K562 (cell line): ENCODE data around the gene RPS23. TPM values are rescaled to one million over a fixed set of nuclear protein-coding genes. Genes with fewer than 3 reads are reported as not detected.

Experiments
- ATF1 ChIP-seq, 2 experiments: fragments of 450-650 bp in 1 of 2; IDR thresholded peaks; 2 replicates each; pipeline ENCODE4 v1.6.1; 2016; ENCODE audit warnings: missing compliant biosample characterization in 1 of 2, missing genetic modification characterization in 1 of 2
- ATF3 ChIP-seq, 2 experiments: fragments of 450-650 bp in 1 of 2; sonication (generic) in 1 of 2; formaldehyde crosslinking in 1 of 2; IDR thresholded peaks in 1 of 2; conservative IDR thresholded peaks in 1 of 2; 2 replicates each; pipeline versions ENCODE4 v1.6.1 to v1.8.1; 2016 to 2023; ENCODE audit warnings: mild to moderate bottlenecking in 2 of 2, moderate library complexity in 2 of 2, inconsistent platforms in 1 of 2, missing genetic modification reagents in 1 of 2
- HNRNPLL ChIP-seq: fragments of 200-400 bp; formaldehyde crosslinking; IDR thresholded peaks from 2 replicates; pipeline ENCODE4 v1.6.1; 2017; ENCODE audit warnings: low read length, low read depth, mild to moderate bottlenecking; ENCODE audit not compliant: poor library complexity, severe bottlenecking
- L3MBTL2 ChIP-seq: fragments of 450-650 bp; IDR thresholded peaks from 2 replicates; pipeline ENCODE4 v1.6.1; 2016; ENCODE audit warnings: mild to moderate bottlenecking, moderate library complexity
- NFXL1 ChIP-seq: fragments of 450-650 bp; formaldehyde crosslinking; IDR thresholded peaks from 2 replicates; pipeline ENCODE4 v1.4.0; 2021; ENCODE audit warnings: mild to moderate bottlenecking
- PTTG1 ChIP-seq: fragments of 450-650 bp; IDR thresholded peaks from 2 replicates; pipeline ENCODE4 v1.6.1; 2016; ENCODE audit warnings: low read depth, mild to moderate bottlenecking, missing genetic modification characterization, missing compliant biosample characterization
- SMAD1 ChIP-seq: fragments of 150-350 bp; IDR thresholded peaks from 2 replicates; pipeline ENCODE4 v1.6.1; 2014; ENCODE audit warnings: low read length, low read depth; ENCODE audit not compliant: partially characterized antibody
- SNIP1 ChIP-seq: fragments of 450-650 bp; IDR thresholded peaks from 2 replicates; pipeline ENCODE4 v1.7.1; 2017; ENCODE audit warnings: low read depth, mild to moderate bottlenecking
- ZBTB17 ChIP-seq: fragments of 450-650 bp; formaldehyde crosslinking; IDR thresholded peaks from 2 replicates; pipeline ENCODE4 v1.4.0; 2020; ENCODE audit warnings: mild to moderate bottlenecking
- ZEB2 ChIP-seq: fragments of 450-650 bp; IDR thresholded peaks from 2 replicates; pipeline ENCODE4 v1.6.1; 2016
- ZNF232 ChIP-seq: sonication (generic); formaldehyde crosslinking; IDR thresholded peaks from 2 replicates; pipeline ENCODE4 v1.8.0; 2022; ENCODE audit warnings: mild to moderate bottlenecking, missing genetic modification reagents
- polyA plus RNA-seq, 8 experiments: library from polyadenylated mRNA; depleted of rRNA in 4 of 8; stranded (reverse) in 5 of 8; unstranded in 3 of 8; fragments of >200 nt; fragmentation: Nextera tagmentation in 2 of 8; fragmentation: Illumina TruSeq in 1 of 8; extraction: Ambion mirVana in 2 of 8; extraction: Trizol in 1 of 8; gene quantifications; 2 replicates each; pipeline versions ENCODE4 v1.2.1 to v1.2.3, GENCODE V29; 2011 to 2014; ENCODE audit warnings: inconsistent platforms in 1 of 8, missing spikeins in 1 of 8
- total RNA-seq, 7 experiments: library from RNA; depleted of rRNA in 6 of 7; stranded (reverse); fragments of >200 nt in 6 of 7; fragmentation: Illumina TruSeq in 2 of 7; extraction: Trizol in 2 of 7; gene quantifications; 2 replicates each; pipeline versions ENCODE4 v1.2.1 to v1.2.3, GENCODE V29; 2011 to 2021; ENCODE audit warnings: low replicate concordance in 1 of 7
- TF ChIP-seq, protein P1 (sequence below): fragments of 250-450 bp; sonication (Bioruptor Pico); IDR thresholded peaks from 2 replicates; pipeline ENCODE4 v1.8.0; 2021; ENCODE audit warnings: moderate library complexity, mild to moderate bottlenecking, inconsistent platforms
- TF ChIP-seq, protein P2 (sequence below): fragments of 250-450 bp; sonication (Bioruptor Pico); IDR thresholded peaks from 2 replicates; pipeline ENCODE4 v1.5.0; 2020; ENCODE audit warnings: mild to moderate bottlenecking, borderline replicate concordance
- TF ChIP-seq, protein P3 (sequence below), 2 experiments: fragments of 450-650 bp; formaldehyde crosslinking in 1 of 2; IDR thresholded peaks; 2 replicates each; pipeline versions ENCODE4 v1.4.0 to v1.6.1; 2014 to 2020; ENCODE audit warnings: mild to moderate bottlenecking in 2 of 2, borderline replicate concordance in 1 of 2, low read depth in 1 of 2

The RPS23 gene
- total and polyA plus RNA-seq, 9 of the 15 experiments (the other 6 are each of a cell fraction or from before 2014, with no cell fraction given) = 3,252 to 10,689 (median 6,302) TPM

DNA sequence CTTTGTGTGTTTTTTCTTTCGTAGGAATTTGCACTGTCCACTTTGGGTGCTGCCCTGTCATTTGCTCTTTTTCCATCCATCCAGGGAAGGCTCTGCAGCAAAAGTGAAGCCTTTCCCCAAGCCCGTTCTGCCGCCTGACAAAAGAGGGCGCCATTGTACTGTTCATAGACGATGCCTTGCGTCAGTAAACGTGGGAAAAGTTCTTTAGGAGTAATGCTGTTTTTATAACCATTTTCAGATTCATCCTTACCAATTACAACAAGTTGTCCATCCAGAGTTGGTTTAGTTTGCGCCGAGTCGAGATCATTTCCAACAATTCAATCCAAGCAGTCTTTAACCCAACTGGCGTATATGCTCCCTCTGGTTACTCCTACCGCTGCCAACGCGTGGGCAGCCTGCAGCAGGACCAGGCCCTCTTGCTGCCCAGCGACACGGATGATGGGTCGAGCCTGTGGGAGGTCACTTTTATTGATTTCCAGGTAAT, 34.3 kb upstream of the RPS23 start (continued):
- TF ChIP-seq ATF3 (IDR thresholded peaks at IDR 0.05) (peak; percentile 10; the same call in 1 of the 2 replicates), ATF3 (CRISPR knock-in tag; conservative IDR thresholded peaks at IDR 0.05) (no peak), PTTG1 (tag) (no peak), L3MBTL2 (peak; percentile 33; the same call in 1 of the 2 replicates), ATF1 (CRISPR knock-in tag; IDR thresholded peaks at IDR 0.05) (no peak), ATF1 (tag; IDR thresholded peaks at IDR 0.05) (peak; percentile 41; the same call in 1 of the 2 replicates), ZEB2 (no peak), SMAD1 (no peak), NFXL1 (CRISPR knock-in tag) (no peak), ZNF232 (CRISPR knock-in tag) (no peak), SNIP1 (no peak), HNRNPLL (no peak), ZBTB17 (no peak)
- TF ChIP-seq, protein P1, sequence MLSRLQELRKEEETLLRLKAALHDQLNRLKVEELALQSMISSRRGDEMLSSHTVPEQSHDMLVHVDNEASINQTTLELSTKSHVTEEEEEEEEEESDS (CRISPR knock-in tag) = no peak
- TF ChIP-seq, protein P2, sequence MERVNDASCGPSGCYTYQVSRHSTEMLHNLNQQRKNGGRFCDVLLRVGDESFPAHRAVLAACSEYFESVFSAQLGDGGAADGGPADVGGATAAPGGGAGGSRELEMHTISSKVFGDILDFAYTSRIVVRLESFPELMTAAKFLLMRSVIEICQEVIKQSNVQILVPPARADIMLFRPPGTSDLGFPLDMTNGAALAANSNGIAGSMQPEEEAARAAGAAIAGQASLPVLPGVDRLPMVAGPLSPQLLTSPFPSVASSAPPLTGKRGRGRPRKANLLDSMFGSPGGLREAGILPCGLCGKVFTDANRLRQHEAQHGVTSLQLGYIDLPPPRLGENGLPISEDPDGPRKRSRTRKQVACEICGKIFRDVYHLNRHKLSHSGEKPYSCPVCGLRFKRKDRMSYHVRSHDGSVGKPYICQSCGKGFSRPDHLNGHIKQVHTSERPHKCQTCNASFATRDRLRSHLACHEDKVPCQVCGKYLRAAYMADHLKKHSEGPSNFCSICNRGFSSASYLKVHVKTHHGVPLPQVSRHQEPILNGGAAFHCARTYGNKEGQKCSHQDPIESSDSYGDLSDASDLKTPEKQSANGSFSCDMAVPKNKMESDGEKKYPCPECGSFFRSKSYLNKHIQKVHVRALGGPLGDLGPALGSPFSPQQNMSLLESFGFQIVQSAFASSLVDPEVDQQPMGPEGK (CRISPR knock-in tag) = no peak
- TF ChIP-seq, protein P3, sequence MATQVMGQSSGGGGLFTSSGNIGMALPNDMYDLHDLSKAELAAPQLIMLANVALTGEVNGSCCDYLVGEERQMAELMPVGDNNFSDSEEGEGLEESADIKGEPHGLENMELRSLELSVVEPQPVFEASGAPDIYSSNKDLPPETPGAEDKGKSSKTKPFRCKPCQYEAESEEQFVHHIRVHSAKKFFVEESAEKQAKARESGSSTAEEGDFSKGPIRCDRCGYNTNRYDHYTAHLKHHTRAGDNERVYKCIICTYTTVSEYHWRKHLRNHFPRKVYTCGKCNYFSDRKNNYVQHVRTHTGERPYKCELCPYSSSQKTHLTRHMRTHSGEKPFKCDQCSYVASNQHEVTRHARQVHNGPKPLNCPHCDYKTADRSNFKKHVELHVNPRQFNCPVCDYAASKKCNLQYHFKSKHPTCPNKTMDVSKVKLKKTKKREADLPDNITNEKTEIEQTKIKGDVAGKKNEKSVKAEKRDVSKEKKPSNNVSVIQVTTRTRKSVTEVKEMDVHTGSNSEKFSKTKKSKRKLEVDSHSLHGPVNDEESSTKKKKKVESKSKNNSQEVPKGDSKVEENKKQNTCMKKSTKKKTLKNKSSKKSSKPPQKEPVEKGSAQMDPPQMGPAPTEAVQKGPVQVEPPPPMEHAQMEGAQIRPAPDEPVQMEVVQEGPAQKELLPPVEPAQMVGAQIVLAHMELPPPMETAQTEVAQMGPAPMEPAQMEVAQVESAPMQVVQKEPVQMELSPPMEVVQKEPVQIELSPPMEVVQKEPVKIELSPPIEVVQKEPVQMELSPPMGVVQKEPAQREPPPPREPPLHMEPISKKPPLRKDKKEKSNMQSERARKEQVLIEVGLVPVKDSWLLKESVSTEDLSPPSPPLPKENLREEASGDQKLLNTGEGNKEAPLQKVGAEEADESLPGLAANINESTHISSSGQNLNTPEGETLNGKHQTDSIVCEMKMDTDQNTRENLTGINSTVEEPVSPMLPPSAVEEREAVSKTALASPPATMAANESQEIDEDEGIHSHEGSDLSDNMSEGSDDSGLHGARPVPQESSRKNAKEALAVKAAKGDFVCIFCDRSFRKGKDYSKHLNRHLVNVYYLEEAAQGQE (IDR thresholded peaks at IDR 0.05; ENCODE audit: borderline replicate concordance) = peak; percentile 67; the same call in 1 of the 2 replicates
- TF ChIP-seq, protein P3 (CRISPR knock-in tag; IDR thresholded peaks at IDR 0.05; ENCODE audit: low read depth) = no peak
